T-helper 1 cell treated with Interleukin-12 subunit alpha and Interleukin-12 subunit beta and Interleukin-4 antibody, amounts not matched to agents 30 μg/mL and 1 μg/mL, for 36 hours (primary cell): ENCODE measurements around the gene TENM4.

Experiments
- H3K27ac Mint-ChIP-seq: one replicate; pipeline ENCODE4 v1.8.0; 2021; ENCODE audit warnings: mild to moderate bottlenecking, mixed read lengths
- H3K27me3 Mint-ChIP-seq: one replicate; pipeline ENCODE4 v1.8.0; 2021; ENCODE audit warnings: low read depth, mixed read lengths
- H3K36me3 Mint-ChIP-seq: one replicate; pipeline ENCODE4 v1.8.0; 2021; ENCODE audit warnings: low read depth, mixed read lengths
- H3K4me1 Mint-ChIP-seq: one replicate; pipeline ENCODE4 v1.8.0; 2021; ENCODE audit warnings: low read depth, mixed read lengths
- H3K4me3 Mint-ChIP-seq: one replicate; pipeline ENCODE4 v1.8.0; 2021; ENCODE audit warnings: mild to moderate bottlenecking, moderate library complexity, mixed read lengths
- H3K9me3 Mint-ChIP-seq: one replicate; pipeline ENCODE4 v1.8.0; 2021; ENCODE audit warnings: mixed read lengths

The TENM4 gene

DNA sequence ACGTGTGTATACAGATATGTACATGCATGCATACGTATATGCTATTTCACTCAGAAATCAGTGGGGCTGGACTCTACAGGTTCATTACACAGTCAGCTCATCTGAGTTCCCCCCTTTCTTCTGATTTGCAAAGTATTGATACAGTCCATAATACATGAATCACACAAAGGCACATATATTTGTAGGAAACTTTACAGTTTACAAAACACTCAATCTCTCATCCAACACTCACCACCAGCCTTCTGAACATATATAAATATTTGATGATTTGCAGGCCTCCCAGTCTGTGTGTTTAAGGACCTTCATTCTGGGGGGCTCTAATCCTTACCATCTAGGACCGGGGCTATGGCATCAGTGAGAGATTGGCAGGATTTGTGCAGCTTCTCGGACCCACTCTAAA lies 293.8 kb downstream of the TENM4 start:
- Mint-ChIP-seq H3K27ac (no peak overlapping the region), H3K36me3 (no peaks in the 10 kb centered on the region), H3K27me3 (no peaks in the 10 kb centered on the region), H3K4me1 (no peaks in the 10 kb centered on the region), H3K4me3 (no peak overlapping the region), H3K9me3 (no peaks in the 10 kb centered on the region)

DNA sequence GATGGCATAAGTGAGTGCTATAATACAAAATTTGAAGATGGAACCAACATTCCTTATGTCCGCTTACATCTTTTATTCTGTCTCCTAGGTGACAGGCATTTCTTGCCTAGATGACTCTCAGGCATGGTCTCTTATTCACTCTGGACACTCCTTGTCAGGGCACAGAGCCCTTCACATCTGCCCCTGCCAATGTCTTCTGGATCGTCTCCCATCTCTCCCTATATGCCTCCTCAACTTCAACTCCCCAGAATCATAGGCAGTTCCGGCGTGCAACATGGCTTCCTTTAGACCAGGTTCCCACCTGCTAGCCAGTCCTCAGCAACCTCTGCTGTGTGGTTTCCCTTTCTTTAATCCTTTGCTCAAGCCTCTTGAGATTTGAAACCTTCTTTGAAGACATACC lies 300.9 kb downstream of the TENM4 start:
- no peaks in the 10 kb centered on the region for H3K9me3 Mint-ChIP-seq
- no peaks in the 10 kb centered on the region for H3K36me3 Mint-ChIP-seq
- no peak overlapping the region for H3K27ac Mint-ChIP-seq
- H3K4me1 Mint-ChIP-seq, result no peaks in the 10 kb centered on the region
- no peak overlapping the region for H3K4me3 Mint-ChIP-seq
- H3K27me3 Mint-ChIP-seq, result no peaks in the 10 kb centered on the region

DNA sequence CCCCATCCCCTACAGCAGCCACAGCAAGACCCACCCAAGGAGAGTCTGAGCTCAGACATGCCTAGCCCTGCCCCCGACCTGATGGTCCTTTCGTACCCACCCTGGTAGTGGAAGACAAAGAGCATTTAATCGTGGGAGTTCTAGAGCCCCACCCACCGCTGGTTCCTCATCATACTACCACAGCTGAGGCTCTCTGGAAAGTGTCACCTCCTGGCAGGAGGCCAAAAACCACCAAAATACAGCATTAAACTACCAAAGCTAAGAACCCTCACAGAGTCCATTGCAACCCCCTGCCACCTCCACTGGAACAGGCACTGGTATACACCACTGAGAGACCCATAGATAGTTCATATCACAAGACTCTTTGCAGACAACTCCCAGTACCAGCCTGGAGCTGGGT lies 311.1 kb downstream of the TENM4 start:
- no peak overlapping the region for H3K27ac Mint-ChIP-seq
- H3K9me3 Mint-ChIP-seq, result peaks cover 10% of the 10 kb centered on the region
- H3K4me1 Mint-ChIP-seq, result no peaks in the 10 kb centered on the region
- no peaks in the 10 kb centered on the region for H3K36me3 Mint-ChIP-seq
- H3K27me3 Mint-ChIP-seq, result no peaks in the 10 kb centered on the region
- H3K4me3 Mint-ChIP-seq, result no peak overlapping the region

DNA sequence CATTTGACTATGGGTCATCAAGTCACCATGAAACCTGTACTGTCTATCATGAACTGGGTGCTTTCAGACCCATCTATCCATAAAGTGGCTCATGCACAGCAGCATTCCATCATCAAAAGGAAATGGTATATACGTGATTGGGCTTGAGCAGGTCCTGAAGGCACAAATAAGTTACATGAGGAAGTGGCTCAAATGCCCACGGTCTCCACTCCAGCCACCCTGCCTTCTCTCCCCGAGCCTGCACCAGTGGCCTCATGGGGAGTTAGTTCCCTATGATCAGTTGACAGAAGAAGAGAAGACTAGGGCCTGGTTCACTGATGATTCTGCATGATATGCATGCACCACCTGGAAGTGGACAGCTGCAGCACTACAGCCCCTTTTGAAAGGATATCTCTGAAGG lies 312.5 kb downstream of the TENM4 start:
- Mint-ChIP-seq H3K9me3 (peaks cover 10% of the 10 kb centered on the region), H3K36me3 (no peaks in the 10 kb centered on the region), H3K27ac (no peak overlapping the region)

DNA sequence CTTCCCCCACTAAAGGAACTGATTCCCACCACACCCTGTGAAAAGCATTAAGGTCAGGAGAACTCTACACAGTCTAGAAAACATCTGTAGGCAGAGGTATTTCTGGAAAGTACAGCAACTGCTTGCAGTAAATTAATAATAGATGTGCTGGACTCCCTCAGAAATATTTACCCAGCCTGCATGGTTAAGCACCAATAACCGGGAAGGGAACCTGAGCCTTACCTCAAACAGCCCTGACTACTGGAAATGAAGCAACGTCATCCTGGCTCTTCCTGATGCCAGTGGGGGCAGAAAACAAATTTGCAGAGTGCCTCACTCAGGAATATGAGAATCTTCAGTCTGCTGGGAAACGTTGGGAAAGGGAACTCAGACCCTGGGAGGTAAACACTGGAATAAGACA lies 318.1 kb downstream of the TENM4 start:
- peaks cover 7% of the 10 kb centered on the region for H3K9me3 Mint-ChIP-seq
- no peaks in the 10 kb centered on the region for H3K4me1 Mint-ChIP-seq
- H3K27me3 Mint-ChIP-seq, result no peaks in the 10 kb centered on the region
- H3K4me3 Mint-ChIP-seq, result no peak overlapping the region
- no peak overlapping the region for H3K27ac Mint-ChIP-seq
- no peaks in the 10 kb centered on the region for H3K36me3 Mint-ChIP-seq

More for the DNA sequence above, 312.5 kb downstream of the TENM4 start:
- no peak overlapping the region for H3K4me3 Mint-ChIP-seq
- H3K4me1 Mint-ChIP-seq, result no peaks in the 10 kb centered on the region
- no peaks in the 10 kb centered on the region for H3K27me3 Mint-ChIP-seq

DNA sequence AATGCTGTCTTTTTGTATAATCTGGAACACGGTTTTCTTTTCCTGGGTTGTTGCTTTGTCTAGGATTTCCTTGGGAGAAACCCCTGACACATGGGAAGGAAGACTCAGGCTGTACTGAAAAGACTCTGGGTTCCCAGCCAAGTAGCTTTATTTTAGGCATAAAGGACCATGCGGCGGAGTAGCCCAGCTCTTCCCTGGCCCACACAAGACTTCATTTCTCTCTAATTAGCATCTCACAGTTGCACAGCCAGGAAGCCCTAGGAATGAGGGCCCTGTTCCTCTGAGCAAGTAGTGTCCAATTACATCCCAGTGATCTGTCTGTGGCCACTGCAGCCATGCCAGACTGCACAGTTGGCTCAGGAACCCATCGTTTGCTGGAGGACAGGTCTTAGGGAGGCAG lies 319.5 kb downstream of the TENM4 start:
- Mint-ChIP-seq H3K4me3 (no peak overlapping the region), H3K9me3 (peaks cover 7% of the 10 kb centered on the region), H3K4me1 (no peaks in the 10 kb centered on the region), H3K36me3 (no peaks in the 10 kb centered on the region), H3K27me3 (no peaks in the 10 kb centered on the region), H3K27ac (no peak overlapping the region)

DNA sequence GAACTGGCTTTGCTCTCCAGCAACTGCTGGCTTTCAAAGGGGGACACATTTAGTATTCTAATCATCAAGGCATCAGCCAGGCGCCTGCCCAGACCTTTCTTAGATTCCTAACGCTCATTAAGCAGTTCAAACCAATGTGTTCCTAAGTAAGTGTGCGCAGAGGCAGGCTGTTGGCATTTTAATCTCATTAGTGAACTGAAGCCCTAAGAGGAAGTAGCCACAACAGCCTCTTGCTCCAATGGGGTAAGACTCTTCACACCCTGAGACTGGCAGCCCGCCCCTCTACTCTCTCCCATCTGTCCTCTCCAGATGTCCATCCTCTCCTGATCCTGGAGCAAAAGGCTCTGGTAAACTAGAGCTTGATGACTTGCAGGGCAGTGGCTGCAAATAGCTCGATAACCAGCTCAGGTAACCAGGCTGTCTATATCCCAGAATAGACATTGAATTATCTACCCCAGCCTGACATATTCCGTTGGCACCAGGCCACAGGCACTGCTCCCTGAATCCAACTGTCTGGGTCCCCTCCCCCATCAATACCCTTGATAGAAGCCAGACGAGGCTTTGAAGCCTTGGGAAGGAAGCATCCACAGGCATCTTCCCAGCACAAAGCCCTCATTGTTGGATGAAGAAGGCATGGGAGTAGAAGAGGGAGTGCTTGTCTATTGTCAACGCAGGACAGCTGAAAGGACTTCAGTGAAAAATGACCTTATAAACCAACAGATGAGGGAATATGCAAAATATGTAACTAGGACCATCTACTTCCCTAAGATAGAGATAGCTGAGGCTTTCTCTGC lies 321.1 kb downstream of the TENM4 start:
- Mint-ChIP-seq H3K4me1 (no peaks in the 10 kb centered on the region), H3K9me3 (no peaks in the 10 kb centered on the region), H3K27me3 (no peaks in the 10 kb centered on the region), H3K4me3 (no peak overlapping the region), H3K27ac (no peak overlapping the region), H3K36me3 (no peaks in the 10 kb centered on the region)

DNA sequence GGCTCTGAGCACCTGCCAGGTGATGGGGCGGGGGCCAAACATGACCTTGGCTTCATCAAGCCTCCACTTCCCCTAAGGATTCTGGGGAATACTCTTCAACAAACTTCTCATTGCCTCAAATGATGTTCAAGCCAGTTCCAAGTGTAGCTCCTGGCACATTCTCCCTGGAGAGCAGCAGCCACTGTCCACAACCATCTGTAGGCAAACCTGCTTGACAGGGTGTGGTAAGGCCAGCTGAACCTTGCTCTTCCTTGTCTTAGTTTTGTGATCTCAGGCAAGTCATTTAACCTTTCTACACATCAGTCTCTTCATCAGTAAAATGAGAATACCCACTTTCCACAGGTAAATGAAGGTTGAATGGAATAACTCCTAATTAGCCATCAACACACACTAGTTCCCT lies 323.3 kb downstream of the TENM4 start:
- H3K27ac Mint-ChIP-seq, result no peak overlapping the region
- H3K9me3 Mint-ChIP-seq, result no peaks in the 10 kb centered on the region
- H3K4me1 Mint-ChIP-seq, result no peaks in the 10 kb centered on the region
- H3K27me3 Mint-ChIP-seq, result no peaks in the 10 kb centered on the region
- H3K36me3 Mint-ChIP-seq, result no peaks in the 10 kb centered on the region
- H3K4me3 Mint-ChIP-seq, result no peak overlapping the region

DNA sequence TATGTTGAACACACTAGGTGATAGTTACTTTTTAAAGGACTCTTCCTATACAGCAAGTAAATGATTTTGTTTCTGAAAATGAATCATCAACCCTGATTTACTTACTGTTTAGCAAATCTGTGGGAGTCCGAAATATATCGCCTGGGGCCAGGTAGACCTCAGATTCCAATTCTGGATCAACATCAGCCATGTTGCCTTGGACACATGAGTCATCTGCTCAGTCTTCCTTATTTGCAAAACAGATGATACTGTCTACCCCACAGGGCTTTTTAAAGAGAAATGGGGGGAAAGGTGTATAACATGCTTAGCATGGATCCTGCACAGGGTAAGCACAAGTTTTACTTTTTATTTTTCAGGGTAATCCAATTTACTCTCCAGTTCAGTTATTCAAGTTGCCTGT lies 324.2 kb downstream of the TENM4 start:
- H3K4me1 Mint-ChIP-seq, result no peaks in the 10 kb centered on the region
- H3K4me3 Mint-ChIP-seq, result no peak overlapping the region
- no peaks in the 10 kb centered on the region for H3K9me3 Mint-ChIP-seq
- H3K27me3 Mint-ChIP-seq, result no peaks in the 10 kb centered on the region
- no peak overlapping the region for H3K27ac Mint-ChIP-seq
- H3K36me3 Mint-ChIP-seq, result no peaks in the 10 kb centered on the region

DNA sequence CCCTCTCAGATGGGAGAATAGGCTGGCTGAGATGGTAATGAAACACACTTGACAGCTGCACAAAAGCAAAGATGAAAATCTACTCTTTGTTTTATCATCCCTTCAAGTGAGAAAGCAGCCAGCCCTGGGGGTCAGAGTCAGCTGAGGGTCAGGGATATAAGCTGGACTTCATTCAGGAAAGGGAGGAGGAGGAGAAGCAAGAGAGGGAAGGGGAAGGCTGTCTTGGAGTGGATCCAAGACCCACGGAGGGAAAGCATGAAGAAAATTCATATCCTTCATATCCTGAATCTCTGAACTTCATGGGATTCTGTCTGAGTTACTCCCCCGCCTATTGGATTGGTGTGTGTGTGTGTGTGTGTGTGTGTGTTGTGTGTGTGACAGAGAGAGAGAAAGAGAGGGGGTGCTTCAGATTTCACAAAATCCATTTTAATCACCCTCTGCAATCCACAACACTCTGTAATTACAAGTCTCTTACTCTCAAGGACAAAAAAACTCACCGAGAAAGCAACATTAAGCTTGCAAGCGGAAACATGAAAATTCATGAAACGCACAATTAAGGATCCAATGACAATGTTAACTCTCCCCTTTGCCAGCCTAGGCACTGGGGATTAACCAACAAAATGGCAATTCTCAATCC lies 327.7 kb downstream of the TENM4 start:
- Mint-ChIP-seq H3K9me3 (no peaks in the 10 kb centered on the region), H3K27me3 (no peaks in the 10 kb centered on the region), H3K27ac (no peak overlapping the region), H3K4me1 (no peaks in the 10 kb centered on the region), H3K36me3 (no peaks in the 10 kb centered on the region), H3K4me3 (no peak overlapping the region)

DNA sequence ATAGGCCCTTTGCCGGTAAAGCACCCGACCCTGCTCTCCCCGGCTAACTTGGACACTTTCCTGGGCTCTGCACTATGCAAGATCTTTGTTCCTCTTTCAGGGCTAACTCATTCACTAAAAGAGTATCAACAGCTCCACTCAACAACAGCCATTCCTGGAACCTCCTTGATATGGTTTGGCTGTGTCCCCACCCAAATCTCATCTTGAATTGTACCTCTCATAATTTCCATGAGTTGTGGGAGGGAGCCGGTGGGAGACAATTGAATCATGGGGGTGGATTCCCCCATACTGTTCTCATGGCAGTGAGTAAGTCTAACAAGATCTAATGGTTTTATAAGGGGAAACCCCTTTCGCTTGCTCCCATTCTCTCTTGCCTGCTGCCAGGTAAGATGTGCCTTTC lies 330.0 kb downstream of the TENM4 start:
- Mint-ChIP-seq H3K4me1 (no peaks in the 10 kb centered on the region), H3K27me3 (no peaks in the 10 kb centered on the region), H3K27ac (no peak overlapping the region), H3K4me3 (no peak overlapping the region), H3K9me3 (no peaks in the 10 kb centered on the region), H3K36me3 (no peaks in the 10 kb centered on the region)

DNA sequence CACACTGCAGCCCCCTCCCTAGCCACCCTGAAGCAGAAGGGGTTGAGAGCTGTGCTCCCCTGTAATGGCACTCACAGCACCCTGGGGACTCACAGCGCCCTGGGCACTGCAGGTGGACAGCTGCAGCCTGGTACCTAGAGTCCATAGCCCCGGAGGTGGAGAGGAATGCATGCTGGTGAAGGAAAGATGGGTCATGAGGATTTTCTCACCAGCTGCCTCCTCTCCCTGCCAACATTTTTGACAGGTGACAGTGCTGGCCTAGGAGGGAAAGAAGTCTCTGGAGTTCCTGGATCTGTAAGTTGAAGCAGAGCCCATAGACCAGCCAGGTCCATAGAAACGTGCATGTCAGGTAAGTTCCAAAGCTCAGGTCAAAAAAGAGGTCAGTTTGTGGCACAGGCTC lies 330.5 kb downstream of the TENM4 start:
- Mint-ChIP-seq H3K4me1 (no peaks in the 10 kb centered on the region), H3K27me3 (no peaks in the 10 kb centered on the region), H3K9me3 (no peaks in the 10 kb centered on the region), H3K27ac (no peak overlapping the region), H3K36me3 (no peaks in the 10 kb centered on the region), H3K4me3 (no peak overlapping the region)

DNA sequence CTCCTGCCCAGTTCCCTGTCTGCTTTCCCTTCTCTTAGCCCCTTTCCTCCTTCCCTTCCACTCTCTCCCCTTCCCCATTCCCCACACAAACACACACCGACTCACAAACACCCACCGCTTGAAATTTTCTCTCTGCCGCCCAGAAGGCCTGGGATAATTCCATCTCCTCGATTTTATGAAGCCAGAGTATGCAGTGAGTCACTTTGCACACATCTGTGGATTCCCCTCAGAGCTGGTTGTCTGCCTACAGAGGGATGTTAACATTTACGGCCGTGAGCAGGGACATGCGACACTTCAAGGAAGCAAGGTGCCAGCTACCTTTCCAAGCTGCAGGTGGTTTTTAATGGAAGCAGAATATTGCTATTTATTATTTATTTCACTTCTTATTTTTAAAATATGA lies 332.0 kb downstream of the TENM4 start:
- Mint-ChIP-seq H3K4me1 (no peaks in the 10 kb centered on the region), H3K9me3 (no peaks in the 10 kb centered on the region), H3K27me3 (no peaks in the 10 kb centered on the region), H3K27ac (no peak overlapping the region), H3K4me3 (no peak overlapping the region), H3K36me3 (no peaks in the 10 kb centered on the region)

DNA sequence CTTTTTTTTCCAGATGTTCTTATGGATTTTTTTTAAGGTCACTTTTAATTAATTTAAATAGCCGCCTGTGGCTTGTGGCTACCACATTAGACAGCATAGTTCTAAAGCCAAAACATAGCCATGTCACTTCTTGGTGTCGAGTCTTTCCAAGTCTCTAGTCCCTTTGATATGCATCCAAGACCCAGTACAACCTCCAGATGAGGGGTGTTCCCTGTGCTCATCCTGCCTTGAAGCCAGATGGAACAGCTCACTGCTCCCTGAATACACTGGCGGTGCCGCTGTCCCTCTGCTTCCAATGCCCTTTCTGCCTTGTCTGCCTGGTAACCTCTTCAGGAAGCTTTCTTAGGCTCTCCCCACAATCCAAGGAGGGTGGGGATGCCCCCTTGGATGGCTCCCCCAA lies 338.0 kb downstream of the TENM4 start:
- Mint-ChIP-seq H3K36me3 (no peaks in the 10 kb centered on the region), H3K27me3 (no peaks in the 10 kb centered on the region), H3K27ac (no peak overlapping the region), H3K4me3 (no peak overlapping the region), H3K9me3 (no peaks in the 10 kb centered on the region), H3K4me1 (no peaks in the 10 kb centered on the region)

DNA sequence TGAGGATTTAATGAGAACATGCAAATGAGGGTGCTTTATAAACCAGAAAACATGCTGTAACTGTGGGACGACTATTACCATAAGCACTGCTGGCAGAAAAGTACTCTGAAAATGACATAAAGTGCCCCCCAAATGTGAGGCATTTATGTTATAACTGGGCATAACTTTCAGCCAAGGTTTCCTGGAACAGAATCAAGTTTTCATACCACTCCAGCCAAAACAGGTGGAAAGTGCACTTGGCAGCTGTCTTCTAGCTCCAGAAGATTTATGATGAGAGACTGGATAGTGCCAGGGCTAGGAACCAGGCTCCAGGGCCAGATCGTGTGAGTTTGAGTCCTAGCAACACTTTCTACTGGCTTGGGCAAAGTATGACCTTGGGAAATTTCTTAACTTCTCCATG lies 339.2 kb downstream of the TENM4 start:
- H3K4me3 Mint-ChIP-seq, result no peak overlapping the region
- H3K27me3 Mint-ChIP-seq, result no peaks in the 10 kb centered on the region
- no peaks in the 10 kb centered on the region for H3K4me1 Mint-ChIP-seq
- no peaks in the 10 kb centered on the region for H3K9me3 Mint-ChIP-seq
- H3K36me3 Mint-ChIP-seq, result no peaks in the 10 kb centered on the region
- H3K27ac Mint-ChIP-seq, result no peak overlapping the region
